Type B pancreatic cell (in vitro differentiated cells): ENCODE measurements around the gene IQSEC1. TPM values are rescaled to one million over a fixed set of nuclear protein-coding genes. Genes with fewer than 3 reads are reported as not detected.

Experiments used
- DNase-seq: peaks from one replicate; pipeline ENCODE4 v3.0.0; 2021; ENCODE audit warnings: mixed read lengths; ENCODE audit not compliant: unreplicated experiment; ENCODE audit errors: extremely low spot score
- H3K27ac Mint-ChIP-seq: 2 replicates; pipeline ENCODE4 v1.8.0; 2021; ENCODE audit warnings: mild to moderate bottlenecking, mixed read lengths
- H3K27me3 Mint-ChIP-seq: 2 replicates; pipeline ENCODE4 v1.8.0; 2021; ENCODE audit warnings: mixed read lengths
- H3K36me3 Mint-ChIP-seq: 2 replicates; pipeline ENCODE4 v1.8.0; 2021; ENCODE audit warnings: mixed read lengths
- H3K4me1 Mint-ChIP-seq: one replicate; pipeline ENCODE4 v1.8.0; 2021; ENCODE audit warnings: mixed read lengths; ENCODE audit not compliant: unreplicated experiment
- H3K4me3 Mint-ChIP-seq: 2 replicates; pipeline ENCODE4 v1.8.0; 2021; ENCODE audit warnings: mild to moderate bottlenecking, mixed read lengths
- H3K9me3 Mint-ChIP-seq: 2 replicates; pipeline ENCODE4 v1.8.0; 2021; ENCODE audit warnings: mixed read lengths
- CTCF ChIP-seq: fragments of 200-600 bp; sonication (generic); conservative IDR thresholded peaks from 2 replicates; pipeline ENCODE4 v1.5.0; 2021; ENCODE audit warnings: antibody characterized with exemption, mild to moderate bottlenecking
- total RNA-seq: library from RNA; stranded (reverse); gene quantifications from 2 replicates; pipeline ENCODE4 v1.2.1, GENCODE V29; 2021; ENCODE audit warnings: low replicate concordance

Gene IQSEC1
- total RNA-seq, 1 donor from 2014 or later = 33.1 TPM

GRCh38 chr3:12984023-12984823 is 89.0 kb downstream of the IQSEC1 start:
- no peak overlapping the region for H3K4me3 Mint-ChIP-seq
- DNase-seq = no peak
- no peaks in the 10 kb centered on the region for H3K27me3 Mint-ChIP-seq
- peaks cover 13% of the 10 kb centered on the region for H3K4me1 Mint-ChIP-seq
- H3K27ac Mint-ChIP-seq = no peak overlapping the region
- H3K36me3 Mint-ChIP-seq = no peaks in the 10 kb centered on the region
- H3K9me3 Mint-ChIP-seq = no peaks in the 10 kb centered on the region
- TF ChIP-seq CTCF = peak; percentile 79

GRCh38 chr3:12983319-12983718 is 89.9 kb downstream of the IQSEC1 start:
- H3K27me3 Mint-ChIP-seq = no peaks in the 10 kb centered on the region
- H3K27ac Mint-ChIP-seq = no peak overlapping the region
- H3K4me1 Mint-ChIP-seq = peaks cover 16% of the 10 kb centered on the region
- no peak for DNase-seq
- H3K36me3 Mint-ChIP-seq = no peaks in the 10 kb centered on the region
- no peak overlapping the region for H3K4me3 Mint-ChIP-seq
- TF ChIP-seq CTCF = no peak
- H3K9me3 Mint-ChIP-seq = no peaks in the 10 kb centered on the region

- Mint-ChIP-seq H3K27ac (no peak overlapping the region), H3K4me1 (peaks cover 16% of the 10 kb centered on the region), H3K36me3 (no peaks in the 10 kb centered on the region), H3K9me3 (no peaks in the 10 kb centered on the region), H3K4me3 (no peak overlapping the region), H3K27me3 (no peaks in the 10 kb centered on the region)
- no peak for DNase-seq
- TF ChIP-seq CTCF = no peak
Observed at GRCh38 chr3:12982619-12983101, 90.6 kb downstream of the IQSEC1 start.

DNA sequence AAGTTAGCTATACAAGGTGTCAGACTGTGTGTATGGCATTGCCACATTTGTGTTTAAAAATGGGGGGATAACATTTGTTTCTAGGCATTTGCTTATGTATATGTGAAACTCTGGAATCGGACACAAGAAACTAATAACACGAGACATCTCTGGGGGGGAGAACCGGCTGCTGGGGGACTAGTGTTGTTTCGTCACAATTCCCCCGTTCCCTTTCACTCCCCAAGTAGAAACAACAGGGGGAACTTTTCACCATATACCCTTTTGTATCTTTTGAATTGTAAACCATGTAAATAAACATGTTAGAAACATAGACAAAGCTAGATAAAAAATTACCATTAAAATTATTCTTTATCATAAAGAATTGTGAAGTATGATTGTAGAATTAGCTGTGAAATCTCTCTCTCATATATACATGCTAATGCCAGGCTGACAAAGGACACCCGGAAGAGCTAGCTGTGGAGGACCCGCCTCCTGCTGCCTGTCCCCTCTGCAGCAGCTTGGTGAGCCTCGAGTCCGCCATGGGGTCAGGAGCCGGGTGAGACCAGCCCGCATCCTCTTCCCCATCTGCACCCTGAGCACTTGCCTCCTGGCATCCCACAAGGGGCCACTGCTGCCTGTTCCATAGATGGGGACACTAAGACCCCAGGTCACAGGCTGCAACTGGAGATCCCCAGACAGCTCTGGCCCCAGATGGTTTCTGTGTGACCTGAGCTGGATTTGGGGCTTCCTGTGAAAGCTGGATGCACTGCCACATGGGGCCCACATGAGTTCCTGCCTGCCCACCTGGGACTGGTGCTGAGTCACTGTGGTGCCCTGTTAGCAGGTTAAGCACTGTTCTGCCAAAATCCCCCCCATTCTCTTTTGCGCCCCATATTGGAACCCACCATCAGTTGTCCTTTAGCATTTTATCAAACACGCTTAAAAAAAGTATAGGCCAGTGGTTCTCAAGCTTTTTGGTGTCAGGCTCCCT is 91.6 kb downstream of the IQSEC1 start:
- no peak for TF ChIP-seq CTCF
- H3K4me3 Mint-ChIP-seq = no peak overlapping the region
- no peak overlapping the region for H3K27ac Mint-ChIP-seq
- no peaks in the 10 kb centered on the region for H3K9me3 Mint-ChIP-seq
- no peak for DNase-seq
- H3K27me3 Mint-ChIP-seq = peaks cover 1% of the 10 kb centered on the region
- no peaks in the 10 kb centered on the region for H3K36me3 Mint-ChIP-seq
- H3K4me1 Mint-ChIP-seq = peaks cover 16% of the 10 kb centered on the region

DNA sequence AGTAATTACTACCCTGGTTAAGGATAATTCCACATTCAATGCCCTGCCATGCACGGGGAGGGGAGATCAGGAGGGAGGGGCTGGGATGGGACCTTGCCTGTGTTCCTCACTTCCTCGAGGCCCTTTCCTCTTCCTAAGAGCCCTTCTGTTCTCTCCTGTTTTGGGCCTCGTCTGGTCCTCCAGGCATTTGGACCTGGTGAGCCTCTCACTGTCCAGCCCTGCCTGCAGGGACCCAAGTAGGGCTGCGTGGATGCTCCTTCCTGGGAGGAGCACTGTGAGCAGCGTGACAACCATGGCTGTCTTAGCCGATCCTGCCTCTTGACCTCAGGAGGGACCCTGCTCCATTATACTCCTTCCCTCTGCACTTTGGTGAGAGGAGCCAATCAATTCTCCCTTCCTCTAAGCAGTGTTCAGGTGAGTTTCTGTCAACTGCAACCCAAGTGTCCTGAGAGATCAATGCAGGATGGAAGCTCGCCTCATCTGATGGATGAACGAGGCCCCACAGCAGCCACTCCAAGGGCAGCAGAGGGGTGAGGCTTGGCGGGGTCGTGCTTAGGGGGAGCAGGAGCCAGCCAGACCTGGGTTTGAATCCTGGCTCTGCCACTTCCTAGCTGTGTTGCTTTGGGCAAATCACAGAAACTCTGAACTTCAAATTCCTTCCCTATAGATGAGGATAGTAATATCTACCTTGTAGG is 92.5 kb downstream of the IQSEC1 start:
- DNase-seq = no peak
- Mint-ChIP-seq H3K4me3 (no peak overlapping the region), H3K9me3 (no peaks in the 10 kb centered on the region), H3K27me3 (peaks cover 3% of the 10 kb centered on the region), H3K36me3 (no peaks in the 10 kb centered on the region), H3K27ac (no peak overlapping the region), H3K4me1 (peaks cover 10% of the 10 kb centered on the region)
- no peak for TF ChIP-seq CTCF
